LNCAP (cell line): Measurements from ENCODE around the gene RBM20.

ENCODE experiments used
- TF ChIP-seq, protein P1 (sequence below): fragments of 450-650 bp; IDR thresholded peaks from 2 replicates; pipeline ENCODE4 v1.5.1; 2017; ENCODE audit warnings: mild to moderate bottlenecking

Gene RBM20

GRCh38 chr10:110784198-110784597, 140.1 kb downstream of the RBM20 start:
- TF ChIP-seq, protein P1, sequence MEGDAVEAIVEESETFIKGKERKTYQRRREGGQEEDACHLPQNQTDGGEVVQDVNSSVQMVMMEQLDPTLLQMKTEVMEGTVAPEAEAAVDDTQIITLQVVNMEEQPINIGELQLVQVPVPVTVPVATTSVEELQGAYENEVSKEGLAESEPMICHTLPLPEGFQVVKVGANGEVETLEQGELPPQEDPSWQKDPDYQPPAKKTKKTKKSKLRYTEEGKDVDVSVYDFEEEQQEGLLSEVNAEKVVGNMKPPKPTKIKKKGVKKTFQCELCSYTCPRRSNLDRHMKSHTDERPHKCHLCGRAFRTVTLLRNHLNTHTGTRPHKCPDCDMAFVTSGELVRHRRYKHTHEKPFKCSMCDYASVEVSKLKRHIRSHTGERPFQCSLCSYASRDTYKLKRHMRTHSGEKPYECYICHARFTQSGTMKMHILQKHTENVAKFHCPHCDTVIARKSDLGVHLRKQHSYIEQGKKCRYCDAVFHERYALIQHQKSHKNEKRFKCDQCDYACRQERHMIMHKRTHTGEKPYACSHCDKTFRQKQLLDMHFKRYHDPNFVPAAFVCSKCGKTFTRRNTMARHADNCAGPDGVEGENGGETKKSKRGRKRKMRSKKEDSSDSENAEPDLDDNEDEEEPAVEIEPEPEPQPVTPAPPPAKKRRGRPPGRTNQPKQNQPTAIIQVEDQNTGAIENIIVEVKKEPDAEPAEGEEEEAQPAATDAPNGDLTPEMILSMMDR, result no peak

DNA sequence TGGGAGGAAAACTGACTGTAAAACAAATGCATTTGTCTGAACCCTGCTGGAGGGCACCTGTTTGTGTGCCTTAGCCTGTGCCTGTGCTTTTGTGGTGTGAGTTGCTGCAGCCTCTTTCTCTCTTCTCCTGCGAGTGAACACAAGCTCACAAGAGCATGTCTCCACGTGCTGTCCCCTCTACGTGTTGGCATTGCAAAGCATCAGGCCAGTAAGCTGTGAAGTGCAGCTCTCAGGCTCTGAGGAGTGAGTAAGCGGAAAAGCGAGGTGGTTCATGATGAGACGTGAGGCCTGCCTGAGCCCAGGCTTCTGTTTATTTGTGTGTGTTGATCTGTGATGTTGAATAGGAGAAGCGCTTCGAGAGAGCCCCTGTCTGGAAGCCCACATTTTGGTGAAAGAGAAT, 142.0 kb downstream of the RBM20 start:
- TF ChIP-seq, protein P1, result no peak

DNA sequence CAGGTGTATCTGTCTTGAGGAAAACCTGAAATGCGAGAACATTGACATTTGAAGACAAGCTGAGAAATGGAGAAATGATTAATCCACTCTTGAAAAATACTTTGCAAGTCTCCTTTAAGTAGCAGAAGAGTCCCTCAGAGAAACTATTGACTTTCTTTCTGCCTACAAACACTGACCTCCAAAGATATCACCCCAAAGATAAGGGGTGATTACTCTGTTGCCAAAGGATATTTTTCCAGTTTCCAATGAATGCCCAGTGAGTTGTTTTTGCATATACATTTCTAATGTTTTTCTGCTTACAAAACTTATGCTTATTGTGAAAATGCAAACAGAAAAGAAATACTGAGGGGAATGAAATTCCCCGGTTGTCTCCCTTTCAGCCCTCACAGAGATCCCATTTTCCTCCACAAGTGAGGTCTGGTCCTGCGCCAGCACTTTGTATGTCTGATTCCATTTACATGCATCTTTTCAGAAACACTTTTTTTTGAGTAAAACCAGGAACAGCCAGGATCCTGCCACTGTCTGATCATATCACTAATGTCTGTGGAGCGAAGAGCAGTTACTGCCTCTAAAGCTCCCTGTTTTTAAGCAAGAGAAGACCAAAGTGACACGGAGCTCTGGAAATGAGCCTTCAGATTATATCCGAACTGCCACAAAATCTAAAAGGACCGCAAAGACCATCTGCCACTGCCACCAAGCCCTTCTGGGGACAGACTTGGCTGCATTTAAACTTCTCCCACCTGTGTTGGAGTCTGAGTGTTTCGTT, 144.7 kb downstream of the RBM20 start:
- TF ChIP-seq, protein P1, result no peak

DNA sequence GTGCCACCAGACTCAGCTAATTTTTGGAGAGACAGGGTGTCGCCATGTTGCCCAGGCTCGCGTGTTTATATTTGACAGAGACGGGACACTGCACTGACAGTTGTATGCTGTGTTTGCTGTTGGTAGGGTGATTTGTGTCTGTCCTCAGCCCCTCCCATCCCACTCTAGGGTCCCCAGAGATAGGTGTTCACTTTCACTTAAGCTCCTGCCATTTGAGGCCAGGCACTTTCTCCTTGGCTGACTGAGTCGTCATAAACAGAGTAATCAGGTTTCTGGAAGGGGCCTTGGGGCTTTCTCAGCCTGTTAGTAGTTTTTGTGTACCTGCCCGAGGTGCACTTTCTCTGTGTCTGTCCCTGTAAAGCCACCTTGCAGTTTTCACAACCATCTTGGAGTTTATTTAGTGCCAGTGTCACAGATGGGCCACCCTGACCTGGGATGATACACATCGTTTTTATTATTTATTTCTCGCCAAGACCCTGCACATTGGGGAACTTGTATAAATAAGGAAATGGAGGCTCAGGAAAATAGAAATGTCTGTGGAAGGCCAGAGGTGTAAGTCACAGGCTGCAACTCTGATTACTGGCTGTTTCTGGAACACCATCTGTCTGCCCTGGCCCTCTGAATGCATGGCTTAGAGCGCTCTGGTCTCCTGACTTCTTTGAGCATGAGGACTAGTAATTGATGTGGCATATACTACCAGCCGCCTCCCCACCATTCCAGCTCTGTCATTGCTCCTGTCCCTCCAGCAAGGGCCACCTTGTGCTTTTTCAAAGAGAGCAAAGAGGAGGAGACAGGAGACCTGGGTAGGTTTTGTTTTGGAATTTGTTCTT, 145.7 kb downstream of the RBM20 start:
- TF ChIP-seq, protein P1, result no peak

DNA sequence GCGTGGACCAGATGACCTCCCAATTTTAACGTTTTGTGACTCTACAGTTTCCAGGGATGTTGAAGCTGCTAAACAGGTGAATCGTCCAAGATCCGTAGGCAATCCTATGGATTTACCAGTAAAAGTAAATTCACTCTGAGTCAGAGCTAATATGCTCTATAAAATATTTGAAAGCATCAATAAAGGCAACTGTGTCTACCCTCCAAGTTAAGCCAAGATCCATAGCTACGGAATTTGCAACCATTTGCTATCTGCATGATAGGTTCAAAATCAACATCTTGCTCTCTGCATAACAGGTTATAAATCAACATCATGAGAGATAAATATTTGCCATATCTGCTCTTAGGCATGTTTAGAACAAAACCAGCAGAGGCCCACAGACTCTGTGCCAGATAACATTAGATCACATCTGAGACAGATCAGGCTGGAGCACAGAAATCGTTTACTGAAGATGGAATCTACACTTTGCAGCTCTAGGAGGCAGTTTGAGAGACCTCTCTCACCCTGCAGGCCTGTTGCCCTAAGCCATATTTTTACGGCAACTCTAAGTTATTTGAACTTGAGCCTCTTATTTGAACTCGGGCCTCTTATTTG, 146.9 kb downstream of the RBM20 start:
- TF ChIP-seq, protein P1, result no peak

DNA sequence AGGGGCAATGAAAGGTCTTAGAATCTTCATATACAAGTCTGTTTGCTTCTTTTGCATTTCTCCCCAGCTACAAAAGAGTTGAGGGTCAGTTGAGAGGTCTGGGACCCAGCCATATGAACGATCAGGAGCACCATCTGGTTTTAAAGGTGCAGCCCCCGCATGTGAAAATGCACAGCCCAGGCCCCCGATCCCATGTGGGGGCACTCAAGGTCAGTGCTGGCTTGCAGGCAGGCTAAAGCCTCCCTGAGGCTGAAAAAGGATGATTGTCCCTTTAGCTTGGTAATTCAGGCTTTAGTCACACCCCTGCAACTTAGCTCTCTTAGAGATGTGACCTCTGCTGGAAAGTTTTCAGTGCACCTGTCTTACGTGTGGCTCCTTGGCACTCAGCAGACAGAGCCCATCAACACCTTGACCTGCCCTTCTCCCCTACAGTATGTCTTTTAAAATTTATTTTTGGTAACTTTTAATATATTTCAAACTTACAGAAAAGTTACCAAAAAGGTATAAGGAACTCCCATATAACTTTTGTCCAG, 147.5 kb downstream of the RBM20 start:
- TF ChIP-seq, protein P1, result no peak

DNA sequence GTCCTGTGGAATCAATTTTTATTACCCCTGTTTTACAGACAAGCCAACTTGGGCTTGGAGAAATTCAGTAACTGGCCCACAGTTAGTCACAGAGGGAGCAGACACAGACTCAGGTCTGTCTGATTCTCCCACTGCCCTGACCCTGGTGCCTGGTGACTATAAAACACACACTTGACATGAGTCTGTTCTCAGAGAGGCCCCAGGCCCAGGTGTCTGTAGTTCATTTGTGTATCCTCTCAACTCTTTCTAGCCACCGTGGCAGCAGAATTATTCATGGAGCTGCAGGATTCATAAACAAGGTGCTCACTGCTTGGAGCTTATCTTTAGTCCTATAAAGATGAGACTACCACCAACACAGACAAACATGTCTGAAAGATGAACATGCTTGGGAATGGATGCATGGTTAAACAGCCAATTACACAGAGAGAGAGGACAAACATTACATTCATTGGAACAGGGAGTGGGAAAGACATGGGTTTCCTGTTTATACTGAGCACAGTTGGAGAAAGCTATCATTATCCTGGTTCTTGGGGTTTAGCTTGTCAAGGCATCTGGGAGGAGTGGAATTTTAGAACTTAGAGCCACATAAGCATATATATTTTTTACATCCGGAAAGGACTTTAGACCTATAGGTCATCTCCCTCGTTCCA, 148.5 kb downstream of the RBM20 start:
- TF ChIP-seq, protein P1, result no peak
